GM20000 (cell line): ENCODE measurements around the gene GCH1.
"Not testable (repeated sequence)": the region's sequence is repeated elsewhere in the genome, so short reads cannot be mapped to it uniquely, and the experiment has no call there.

Source experiments
- DNase-seq: peaks from one replicate; pipeline ENCODE4 v3.0.0; 2012; ENCODE audit warnings: low spot score
- TF ChIP-seq, protein P1 (sequence below): IDR thresholded peaks from 2 replicates; pipeline ENCODE4 v1.5.1; 2012; ENCODE audit warnings: mild to moderate bottlenecking, control low read depth; ENCODE audit errors: extremely low read depth, missing control alignments

The GCH1 gene

DNA sequence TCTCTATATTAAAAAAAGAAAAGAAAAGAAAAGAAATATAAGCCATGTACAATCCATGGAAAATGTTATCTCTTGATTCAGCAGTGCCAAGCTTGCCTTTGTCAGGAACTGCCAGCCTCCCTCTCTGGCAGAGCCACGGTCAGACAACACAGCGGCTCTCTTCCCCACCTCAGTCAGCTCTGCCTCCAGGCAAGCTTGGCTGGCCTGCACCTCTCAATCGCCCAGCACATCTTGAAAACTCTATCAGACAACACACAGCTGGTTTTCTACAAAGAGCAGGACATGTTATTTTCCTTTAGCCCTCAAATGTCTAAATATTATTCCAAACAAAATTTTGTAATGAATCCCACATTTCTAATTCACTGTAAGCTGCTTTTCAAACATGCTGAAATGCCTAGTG, 20.0 kb upstream of the GCH1 start:
- DNase-seq: no peak

DNA sequence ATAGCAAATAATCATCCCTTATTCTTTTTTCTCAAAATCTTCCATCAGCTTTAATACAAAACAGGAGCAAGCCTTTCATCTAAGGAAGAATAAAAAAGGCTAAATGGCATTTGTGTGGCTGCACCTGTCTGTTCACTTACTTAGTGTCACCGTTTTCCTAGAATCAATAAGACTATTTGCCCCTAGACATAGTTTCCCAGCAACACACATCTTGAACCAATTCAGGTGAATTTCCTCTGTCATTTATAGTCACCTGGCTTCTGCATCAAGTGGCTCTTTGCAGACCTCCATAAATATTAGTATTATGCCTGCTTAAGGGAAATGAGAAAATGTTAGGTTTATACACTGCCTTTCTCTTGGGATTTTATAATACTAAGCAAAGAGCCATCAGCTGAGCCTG, 17.4 kb upstream of the GCH1 start:
- no peak for DNase-seq
- TF ChIP-seq, protein P1, sequence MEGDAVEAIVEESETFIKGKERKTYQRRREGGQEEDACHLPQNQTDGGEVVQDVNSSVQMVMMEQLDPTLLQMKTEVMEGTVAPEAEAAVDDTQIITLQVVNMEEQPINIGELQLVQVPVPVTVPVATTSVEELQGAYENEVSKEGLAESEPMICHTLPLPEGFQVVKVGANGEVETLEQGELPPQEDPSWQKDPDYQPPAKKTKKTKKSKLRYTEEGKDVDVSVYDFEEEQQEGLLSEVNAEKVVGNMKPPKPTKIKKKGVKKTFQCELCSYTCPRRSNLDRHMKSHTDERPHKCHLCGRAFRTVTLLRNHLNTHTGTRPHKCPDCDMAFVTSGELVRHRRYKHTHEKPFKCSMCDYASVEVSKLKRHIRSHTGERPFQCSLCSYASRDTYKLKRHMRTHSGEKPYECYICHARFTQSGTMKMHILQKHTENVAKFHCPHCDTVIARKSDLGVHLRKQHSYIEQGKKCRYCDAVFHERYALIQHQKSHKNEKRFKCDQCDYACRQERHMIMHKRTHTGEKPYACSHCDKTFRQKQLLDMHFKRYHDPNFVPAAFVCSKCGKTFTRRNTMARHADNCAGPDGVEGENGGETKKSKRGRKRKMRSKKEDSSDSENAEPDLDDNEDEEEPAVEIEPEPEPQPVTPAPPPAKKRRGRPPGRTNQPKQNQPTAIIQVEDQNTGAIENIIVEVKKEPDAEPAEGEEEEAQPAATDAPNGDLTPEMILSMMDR: no peak

More for the DNA sequence above, 20.0 kb upstream of the GCH1 start:
- TF ChIP-seq, protein P1: no peak

DNA sequence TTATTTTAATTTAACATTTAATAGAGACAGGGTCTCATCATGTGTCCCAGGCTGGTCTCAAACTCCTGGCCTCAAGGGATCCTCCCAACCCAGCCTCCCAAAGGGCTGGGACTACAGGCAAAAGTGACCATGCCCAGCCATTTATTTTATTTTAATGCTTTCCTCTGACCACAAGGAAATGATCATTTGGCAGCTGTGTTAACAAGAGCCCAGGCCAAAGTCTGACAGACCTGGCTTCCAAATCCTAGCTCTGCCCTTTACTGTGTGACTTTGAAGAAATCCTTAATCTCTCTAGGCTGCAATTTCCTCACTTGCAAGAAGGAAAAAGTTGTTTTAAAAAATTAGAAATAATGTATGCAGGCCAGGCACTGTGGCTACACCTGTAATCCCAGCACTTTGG, 16.7 kb upstream of the GCH1 start:
- TF ChIP-seq, protein P1: no peak
- no peak for DNase-seq

DNA sequence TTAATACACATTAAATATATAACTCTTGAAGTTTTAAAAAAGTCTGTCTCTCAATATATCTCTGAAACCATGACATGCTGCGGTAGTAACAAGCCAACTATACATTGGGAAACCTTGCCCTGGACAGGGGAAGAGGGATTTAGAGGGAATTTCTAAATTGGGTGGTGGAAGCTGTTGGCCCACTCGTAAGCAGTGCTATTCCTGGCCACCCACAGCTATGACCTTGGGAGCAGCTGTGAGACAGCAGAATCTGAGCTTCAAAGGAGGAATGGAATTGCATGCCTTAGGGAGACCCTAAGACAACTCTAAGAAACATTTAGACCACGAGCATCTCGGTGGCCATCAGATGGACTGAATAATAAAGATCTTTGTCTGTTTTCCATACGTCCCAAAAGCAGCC, 15.8 kb upstream of the GCH1 start:
- TF ChIP-seq, protein P1: no peak
- no peak for DNase-seq

DNA sequence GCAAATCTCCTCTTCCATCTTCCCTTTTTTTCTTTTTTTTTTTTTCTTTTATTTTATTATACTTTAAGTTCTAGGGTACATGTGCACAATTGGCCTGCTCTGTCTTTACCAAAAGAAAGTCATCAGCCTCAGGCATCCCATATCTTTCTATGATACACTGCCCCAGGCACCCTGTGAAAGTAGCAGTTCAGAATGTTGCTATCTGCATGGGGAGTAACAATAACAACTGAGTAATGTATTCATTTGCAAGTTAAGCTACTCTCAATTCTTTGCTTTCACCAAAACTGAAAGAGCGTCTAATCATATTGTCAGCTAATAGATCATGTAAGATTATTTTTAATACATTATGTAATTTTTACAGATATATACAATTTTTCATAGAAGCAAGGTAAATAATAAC, 13.5 kb upstream of the GCH1 start:
- TF ChIP-seq, protein P1: no peak
- DNase-seq: no peak

DNA sequence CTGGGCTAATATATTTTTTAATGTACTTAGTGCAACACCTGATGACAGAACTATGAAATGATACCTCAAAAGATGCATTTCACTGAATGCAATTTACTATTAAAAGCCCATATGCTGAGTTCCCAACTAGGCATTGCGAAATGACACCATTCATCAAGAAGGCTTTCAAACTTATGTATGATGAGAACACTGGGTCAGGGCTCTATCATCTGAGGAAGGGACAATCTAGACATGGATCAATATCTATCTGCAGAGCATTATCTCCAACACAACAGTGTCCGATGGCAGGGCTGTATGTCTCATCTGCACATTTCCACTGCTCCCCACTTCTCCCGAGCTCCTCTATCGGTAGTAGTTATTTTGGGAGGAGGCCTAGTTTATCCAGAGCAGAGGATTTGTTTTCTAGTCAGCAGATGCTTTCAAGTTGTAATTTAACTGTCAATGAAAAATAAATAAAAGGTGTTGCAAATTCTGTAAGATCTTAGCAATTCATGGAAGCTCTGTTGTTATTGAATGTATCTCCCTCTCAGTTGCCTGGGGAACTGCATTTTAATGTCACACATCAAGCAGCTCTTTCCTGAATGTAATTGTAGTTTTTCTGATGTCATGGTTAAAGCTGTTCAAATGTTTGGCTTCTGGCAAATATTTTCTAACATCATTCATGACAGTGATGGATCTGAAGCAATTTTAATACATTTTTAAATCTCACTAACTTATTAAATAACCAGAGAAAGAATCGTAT, 7.4 kb upstream of the GCH1 start:
- no peak for DNase-seq

DNA sequence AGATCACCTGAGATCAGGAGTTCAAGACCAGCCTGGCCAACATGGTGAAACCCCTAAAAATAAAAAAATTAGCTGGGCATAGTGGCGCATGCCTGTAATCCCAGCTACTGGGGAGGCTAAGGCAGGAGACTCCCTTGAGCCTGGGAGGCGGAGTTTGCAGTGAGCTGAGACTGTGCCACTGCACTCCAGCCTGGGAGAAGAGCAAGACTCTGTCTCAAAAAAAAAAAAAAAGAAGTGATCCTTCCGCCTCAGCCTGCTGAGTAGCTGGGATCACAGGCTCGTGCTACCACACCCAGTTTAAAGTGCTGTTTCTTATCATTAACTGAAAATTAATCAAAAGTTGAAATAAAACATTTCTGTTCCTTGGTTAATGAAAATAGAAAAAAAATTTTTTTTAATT, 6.3 kb upstream of the GCH1 start:
- not testable (repeated sequence) for DNase-seq

More for the DNA sequence above, 7.4 kb upstream of the GCH1 start:
- TF ChIP-seq, protein P1: no peak

DNA sequence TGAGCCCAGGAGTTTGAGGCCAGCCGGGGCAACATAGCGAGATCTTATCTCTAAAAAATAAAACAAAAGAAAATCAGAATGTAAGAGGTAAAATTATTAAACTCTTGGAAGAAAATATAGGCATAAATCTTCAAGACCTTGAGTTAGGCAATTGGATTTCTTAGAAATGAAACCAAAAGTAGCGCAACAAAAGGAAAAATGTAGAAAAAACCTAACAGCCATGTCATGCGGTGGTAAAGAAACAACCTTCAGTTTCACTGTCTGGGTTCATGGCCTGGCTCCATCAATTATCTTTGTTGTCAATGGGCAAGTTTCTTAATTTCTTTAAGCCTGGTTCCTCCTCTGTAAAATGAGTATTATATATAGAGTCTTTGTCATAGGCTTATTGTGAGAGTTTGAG, 5.6 kb upstream of the GCH1 start:
- TF ChIP-seq, protein P1: no peak
- DNase-seq: peak; percentile 46
